Right renal pelvis (tissue), 4 donors: Measurements from ENCODE around the gene CACTIN. TPM values are rescaled to one million over a fixed set of nuclear protein-coding genes. Genes with fewer than 3 reads are reported as not detected.
"Not testable (repeated sequence)": the region's sequence is repeated elsewhere in the genome, so short reads cannot be mapped to it uniquely, and the experiment has no call there.

ENCODE experiments used
- DNase-seq, 4 donors: peaks; one replicate each; pipeline ENCODE4 v3.0.0-alpha.2; 2013; ENCODE audit warnings: low read depth in 4 of 4, low spot score in 3 of 4, missing footprints in 1 of 4
- polyA plus RNA-seq, 4 donors: library from polyadenylated mRNA; unstranded; fragments of 120-200 nt; gene quantifications; one replicate each; pipeline ENCODE4 v1.2.1, GENCODE V29; 2013; ENCODE audit not compliant: insufficient read length in 4 of 4

CACTIN gene
- polyA plus RNA-seq, 4 donors, result 19.7 to 30.8 (median 21.0) TPM

DNA sequence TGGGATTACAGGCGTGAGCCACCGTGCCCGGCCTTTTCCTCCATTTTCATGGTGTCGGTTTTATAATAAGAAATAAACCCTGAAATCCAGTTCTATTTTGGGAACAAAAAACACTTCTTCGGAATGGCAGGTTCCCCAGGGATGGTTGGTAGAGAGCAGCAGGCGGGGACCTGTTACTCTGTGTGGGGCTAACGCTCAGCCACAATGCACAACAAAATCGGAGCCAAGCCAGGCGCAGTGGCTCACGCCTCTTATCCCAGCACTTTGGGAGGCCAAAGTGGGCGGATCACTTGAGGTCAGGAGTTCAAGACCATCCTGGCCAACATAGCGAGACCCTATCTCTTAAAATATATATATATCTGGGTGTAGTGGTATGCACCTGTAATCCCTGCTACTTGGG is 25.6 kb downstream of the CACTIN start:
- no peak for DNase-seq

DNA sequence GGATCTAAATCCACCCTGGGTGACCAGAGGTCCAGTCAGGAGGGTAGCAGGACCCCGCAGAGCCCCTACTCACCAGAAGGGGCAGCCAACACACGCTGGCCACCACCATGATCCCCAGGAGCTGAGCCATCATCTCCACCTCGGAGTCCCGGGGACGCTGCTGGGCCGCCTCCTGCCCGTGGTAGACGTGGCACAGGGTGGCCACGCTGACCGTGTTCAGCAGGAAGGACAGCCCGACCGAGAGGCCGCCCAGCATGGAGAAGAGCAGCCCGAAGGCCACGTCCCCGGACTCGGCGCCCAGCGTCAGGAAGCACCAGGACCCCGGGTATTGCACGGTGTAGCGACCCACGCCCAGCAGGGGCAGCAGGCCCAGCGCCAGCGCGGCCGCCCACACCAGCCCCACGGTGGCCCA is 26.8 kb downstream of the CACTIN start:
- DNase-seq, result no peak

DNA sequence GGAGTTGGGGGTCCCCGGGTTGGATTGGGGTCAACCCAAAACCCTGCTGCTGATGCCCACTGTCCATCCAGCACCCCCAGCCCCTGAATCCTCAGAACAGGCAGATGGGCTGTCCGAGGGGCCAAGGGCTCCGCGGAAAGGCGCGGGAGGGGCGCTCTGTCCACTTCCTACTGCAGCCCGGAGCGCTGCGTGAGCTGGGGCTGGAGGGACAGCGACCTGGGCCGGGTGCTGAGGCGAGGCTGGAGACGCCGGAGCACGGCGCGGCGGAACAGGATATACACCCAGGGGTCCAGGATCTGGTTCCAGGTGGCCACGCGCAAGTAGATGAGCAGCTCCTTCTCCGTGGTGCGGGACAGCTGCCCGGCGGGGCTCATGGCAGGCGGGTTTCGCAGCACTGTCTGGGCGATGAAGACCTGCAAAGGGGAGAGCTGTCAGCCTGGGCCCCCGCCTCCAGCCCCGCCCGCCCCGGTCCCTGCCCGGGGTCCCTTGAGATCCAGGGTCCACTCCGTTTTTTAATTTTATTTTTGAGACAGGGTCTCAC is 31.0 kb downstream of the CACTIN start:
- DNase-seq, result no peak

DNA sequence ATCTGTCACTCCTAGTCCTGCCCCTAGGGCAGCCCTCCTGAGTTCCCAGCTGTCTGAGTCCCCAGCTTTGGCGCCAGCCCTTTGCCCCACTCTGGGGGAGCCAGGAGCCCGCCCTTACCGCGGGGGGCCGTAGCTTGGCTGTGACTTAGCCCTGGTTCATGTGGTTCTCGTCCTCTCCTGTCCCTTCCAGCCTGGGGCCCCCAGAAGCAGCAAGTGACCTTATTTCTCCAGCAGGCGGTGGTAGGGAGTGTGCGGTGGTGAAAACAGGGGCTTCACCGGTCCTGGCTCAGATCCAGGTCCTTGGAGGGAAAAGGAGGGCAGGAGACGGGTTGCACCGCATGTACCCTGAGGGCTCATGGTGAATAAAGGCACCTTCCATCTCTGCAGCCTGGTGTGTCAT is 33.4 kb downstream of the CACTIN start:
- no peak for DNase-seq

DNA sequence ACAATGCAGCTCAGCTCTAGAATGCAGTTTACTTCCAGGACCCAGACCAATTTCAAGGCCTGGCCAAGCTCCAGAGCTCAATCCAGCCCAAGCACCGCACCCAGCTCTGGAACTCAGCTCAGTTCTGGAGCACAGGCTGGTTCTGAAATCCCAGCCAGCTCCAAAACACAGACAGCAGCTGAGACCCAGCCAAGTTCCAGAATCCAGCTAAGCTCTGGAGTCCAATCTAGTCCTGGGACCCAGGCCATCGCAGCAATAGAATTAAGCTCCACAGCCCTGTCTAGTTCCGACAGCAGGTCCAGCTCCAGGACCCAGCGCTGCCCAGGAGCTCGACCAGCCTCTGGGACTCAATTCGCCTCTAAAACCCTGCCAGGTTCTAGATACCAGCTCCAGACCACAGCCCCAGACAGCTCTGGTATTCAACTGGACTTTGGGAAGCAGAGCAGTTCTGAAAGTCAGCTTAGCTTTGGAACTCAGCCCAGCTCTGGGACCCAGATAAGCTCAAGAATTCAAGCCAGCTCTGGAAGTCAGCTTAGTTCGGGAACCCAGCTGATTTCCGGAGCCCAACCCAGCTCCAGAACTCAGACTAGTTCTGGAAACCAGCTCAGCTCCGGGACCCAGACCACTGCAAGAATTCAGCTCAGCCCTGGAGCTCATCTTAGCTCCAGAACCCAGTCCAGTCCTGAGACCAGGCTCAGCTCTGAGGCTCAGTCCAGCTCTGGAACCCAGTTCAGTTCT is 34.5 kb downstream of the CACTIN start:
- no peak for DNase-seq

DNA sequence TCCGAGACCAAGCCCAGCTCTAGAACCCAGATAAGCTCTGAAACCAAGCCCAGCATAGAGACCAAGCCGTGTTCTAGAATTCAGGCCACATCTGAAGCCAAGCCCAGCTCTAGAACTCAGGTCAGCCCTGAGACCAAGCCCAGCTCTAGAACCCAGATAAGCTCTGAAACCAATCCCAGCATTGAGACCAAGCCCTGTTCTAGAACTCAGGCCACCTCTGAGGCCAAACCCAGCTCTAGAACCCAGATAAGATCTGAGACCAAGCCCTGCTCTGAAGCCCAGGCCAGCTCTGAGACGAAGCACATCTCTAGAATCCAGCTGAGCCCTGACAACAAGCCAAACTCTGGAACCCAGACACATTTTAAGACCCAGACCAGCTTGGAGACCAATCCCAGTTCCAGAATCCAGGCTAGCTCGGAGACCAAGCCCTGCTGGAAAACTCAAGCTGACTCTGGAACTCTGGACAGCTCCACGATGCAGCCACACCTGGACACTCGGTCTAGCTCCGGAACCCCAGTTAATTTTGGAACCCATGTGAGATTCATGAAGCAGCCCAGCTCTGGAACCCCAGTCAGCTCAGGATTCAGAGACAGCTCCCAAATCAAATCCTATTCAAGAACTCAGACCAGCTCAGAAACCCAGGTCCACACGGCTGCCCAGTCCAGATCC is 35.5 kb downstream of the CACTIN start:
- no peak for DNase-seq

DNA sequence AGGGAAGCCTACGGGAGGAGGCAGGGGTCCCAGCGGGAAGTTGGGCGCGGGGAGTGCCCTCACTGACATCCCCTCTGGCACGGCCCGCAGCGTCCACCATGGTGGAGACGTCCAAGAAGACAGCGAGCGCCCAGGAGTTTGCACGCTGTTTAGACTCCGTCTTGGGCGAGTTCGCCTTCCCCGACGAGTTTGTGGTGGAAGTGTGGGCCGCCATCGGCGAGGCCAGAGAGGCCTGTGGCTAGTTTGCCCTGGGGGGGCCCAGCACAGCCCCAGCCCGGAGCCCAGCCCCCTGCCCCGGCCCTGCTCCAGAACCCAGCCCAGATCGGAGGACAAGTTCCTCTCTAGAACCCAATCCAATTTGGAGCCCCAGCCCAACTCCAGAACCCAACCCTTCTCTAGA is 36.6 kb downstream of the CACTIN start:
- no peak for DNase-seq

DNA sequence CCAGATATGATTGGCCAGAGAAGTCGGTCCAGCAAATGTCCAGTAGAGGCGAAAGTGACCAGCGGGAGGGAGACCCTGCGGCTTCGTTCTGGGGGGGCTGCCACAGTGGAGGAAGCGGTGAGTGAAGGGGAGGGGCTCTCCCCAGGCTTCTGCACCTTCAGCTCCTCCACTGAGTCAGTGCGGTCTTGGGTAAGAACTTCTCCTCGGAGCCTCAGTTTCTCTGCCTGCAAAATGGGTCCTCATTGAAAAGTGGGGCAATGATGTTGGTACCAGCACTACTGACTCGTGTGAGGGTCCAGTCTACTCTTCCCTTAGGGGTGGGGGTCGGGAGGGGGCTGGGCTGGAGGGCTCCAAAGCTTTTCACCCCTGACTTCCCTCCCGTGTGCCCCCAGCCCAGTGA is 37.2 kb downstream of the CACTIN start:
- no peak for DNase-seq

DNA sequence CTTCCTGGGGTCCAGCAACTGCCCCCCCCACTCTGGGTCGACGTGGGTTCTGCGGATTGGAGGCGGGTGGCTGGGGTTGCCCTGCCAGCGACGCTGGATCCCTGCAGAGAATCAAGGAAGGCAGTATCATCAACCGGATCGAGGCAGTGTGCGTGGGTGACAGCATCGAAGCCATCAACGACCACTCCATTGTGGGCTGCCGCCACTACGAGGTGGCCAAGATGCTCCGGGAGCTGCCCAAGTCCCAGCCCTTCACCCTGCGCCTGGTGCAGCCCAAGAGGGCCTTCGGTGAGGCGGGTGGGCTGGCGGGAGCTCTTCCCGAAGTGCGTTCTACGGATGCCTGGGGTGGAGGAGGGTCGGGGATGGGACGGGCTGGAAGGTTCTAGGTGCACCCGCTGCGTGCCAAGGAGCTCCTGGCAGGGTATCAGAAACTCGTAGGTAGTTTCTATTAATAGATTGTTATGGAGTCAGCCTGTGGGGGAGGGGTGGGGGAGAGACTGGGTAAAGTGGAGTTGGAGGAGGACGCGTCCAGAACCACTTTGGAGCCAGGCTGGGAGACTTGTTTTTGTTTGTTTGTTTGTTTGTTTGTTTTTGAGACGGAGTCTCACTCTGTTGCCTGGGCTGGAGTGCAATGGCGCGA is 39.8 kb downstream of the CACTIN start:
- no peak for DNase-seq

DNA sequence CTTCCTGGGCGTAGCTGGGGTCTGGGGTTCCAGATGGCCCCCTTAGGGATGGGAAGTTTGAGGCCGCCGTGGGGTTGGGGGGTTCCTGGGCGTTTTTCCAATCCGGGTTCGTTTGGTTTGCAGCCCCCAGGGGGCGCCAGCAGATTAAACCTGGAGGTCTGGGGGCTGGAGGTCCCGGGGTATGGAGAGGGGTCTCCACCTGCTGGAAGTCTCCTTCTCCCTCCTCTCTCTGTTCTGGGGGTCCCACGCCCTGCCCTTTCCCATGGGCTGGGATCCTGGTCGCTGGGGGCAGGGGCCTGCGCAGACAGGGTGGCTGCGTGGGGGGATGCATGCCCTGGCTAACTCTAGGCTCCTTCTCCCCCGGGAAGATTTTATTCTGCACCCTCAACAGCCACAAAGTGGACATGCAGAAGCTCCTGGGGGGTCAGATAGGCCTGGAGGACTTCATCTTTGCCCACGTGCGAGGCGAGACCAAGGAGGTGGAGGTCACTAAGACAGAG is 40.4 kb downstream of the CACTIN start:
- DNase-seq, result no peak

DNA sequence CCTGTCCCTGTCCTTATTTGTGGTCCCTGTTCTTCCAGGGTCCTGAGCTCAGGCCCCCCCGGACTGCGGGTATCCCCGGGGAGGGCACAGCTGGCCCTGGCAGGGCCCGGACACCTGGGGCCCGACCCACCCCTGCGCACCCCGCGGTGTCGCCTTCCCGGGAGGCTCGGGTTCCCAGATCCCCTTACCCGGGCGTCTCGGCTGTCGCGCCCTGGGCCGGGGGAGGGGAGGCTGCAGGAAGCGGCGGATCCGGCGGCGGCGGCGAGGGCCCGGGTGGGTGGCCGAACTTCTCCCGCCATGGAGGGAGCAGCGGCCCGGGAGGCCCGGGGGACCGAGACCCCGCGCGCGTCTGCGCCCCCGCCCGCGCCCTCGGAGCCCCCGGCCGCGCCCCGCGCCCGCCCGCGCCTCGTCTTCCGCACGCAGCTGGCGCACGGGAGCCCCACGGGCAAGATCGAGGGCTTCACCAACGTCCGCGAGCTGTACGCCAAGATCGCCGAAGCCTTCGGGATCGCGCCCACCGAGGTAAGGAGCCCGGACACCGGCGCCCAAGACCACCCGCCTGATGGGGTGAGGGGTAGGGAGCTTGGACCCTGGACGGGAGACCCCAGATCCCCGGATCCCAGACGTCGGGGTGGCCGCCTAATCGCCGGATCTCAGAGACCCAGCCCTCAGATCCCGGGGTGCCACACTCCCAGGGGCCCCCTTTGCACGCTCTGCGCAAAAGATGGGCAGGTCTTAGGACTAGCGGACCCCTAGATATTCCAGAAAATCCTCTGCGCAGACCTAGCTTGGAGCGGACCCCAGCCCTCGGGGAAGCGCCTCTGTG is 41.1 kb downstream of the CACTIN start, which contains the start of gene GIPC3:
GIPC3 (plus strand) TSS at position 178 of the 826 bp plus-strand sequence; CDS start at position 298, 120 bp downstream.
- DNase-seq, result no peak

DNA sequence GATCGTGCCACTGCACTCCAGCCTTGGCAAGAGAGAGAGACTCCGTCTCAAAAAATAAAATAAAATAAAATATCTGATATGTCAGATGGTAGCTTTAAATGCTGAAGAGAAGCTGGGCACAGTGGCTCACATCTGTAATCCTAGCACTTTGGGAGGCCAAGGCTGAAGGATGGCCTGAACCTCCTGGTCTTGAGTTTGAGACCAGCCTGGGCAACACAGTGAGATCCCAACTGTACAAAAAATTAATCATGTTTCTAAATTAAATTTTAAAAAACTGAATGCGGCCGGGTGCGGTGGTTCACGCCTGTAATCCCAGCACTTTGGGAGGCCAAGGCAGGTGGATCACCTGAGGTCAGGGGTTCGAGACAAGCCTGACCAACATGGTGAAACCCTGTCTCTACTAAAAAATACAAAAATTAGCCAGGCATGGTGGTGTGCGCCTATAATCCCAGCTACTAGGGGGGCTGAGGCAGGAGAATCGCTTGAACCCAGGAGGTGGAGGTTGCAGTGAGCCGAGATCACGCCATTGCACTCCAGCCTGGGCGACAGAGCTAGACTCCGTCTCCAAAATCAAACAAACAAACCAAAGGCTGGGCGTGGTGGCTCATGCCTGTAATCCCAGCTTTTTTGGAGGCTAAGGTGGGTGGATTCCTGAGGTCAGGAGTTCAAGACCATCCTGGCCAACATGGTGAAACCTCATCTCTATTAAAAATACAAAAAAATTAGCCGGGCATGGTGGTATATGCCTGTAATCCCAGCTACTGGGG is 42.4 kb downstream of the CACTIN start:
- DNase-seq, result not testable (repeated sequence)

DNA sequence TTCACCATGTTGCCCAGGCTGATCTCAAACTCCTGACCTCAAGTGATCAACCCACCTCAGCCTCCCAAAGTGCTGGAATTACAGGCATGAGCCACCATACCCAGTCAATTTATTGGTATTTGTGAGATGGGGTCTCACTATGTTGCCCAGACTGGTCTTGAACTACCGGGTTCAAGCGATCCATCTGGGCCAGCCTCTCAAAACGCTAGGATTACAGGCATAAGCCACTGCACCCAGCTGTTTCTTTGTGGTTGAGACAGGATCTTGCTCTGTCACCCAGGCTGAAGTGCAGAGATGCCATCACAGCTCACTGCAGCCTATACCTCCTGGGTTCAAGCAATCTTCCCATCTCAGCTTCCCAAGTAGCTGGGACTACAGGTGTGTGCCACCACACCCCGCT is 44.8 kb downstream of the CACTIN start:
- not testable (repeated sequence) for DNase-seq

DNA sequence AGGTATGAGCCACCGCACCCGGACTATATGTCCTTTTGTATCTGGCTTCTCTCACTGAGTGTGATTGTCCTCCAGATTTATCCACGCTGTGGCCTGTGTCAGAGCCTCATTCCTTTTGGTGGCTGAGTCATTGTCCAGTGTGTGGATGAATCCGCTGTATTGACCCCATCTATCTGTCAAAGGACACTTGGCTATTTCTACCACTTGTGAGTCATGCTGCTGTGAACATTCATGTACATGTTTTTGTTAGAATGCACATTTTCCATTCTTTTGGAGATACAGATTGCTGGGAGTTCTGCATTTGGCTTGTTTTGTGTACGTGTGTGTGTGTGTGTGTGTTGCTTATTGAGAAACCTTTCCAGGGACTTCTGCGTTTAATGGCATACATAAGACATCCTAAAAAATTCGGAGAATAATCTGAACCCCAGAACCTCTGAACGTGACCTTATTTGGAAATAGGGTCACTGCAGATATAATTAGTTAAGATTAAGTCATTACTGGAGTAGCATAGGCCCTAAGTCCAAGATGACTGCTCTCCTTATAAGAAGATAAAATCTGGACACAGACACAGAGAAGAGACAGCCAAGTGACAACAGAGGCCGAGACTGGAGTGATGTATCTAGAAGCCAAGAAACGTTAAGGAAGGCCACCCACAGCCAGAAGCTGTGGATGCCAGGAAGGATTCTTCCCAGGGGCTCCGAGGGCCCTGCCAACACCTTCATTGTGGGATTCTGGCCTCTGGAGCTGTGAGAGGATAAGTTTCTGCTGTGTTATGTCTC is 46.2 kb downstream of the CACTIN start:
- no peak for DNase-seq

DNA sequence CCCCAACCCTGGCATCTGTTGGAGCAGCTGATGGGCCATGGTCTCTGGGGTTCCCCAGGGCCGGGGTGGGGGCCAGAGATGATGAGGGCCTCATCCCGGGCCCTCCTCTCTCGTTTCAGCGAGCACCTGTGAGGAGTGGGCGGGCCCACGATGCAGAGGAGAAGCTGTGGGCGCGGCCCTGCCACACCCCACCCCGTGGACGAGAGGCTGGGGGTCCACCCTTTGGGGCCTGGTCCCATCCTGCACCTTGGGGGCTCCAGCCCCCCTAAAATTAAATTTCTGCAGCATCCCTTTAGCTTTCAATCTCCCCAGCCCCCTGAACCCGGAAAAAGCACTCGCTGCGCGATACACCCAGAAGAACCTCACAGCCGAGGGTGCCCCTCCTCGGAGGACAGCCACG is 48.2 kb downstream of the CACTIN start:
- DNase-seq, result no peak

DNA sequence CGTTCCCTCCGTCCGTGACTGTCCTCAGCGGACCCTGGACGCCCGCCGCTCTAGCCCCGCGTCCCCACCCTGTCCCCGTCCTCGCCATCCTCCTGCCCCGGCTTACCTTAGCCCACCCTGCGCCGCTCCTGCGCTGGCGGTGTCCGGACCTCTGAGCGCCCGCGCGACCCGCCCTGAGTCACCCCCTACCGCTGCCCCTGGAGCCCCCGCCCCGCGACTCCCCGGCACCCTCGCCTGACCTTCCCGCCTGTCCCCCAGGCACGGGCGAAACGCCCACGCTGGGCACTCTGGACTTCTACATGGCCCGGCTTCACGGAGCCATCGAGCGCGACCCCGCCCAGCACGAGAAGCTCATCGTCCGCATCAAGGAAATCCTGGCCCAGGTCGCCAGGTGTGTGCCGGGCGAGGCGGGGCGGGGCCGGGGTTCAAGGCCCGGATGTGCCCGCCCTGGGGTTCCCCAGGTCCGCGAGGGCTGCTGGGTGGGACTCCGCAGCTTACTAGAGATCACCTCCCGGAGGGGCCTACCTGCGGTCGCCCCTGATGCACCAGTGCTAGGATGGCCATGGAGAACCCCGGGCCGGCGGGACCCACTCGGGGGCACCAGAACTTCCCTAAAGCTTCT is 48.8 kb downstream of the CACTIN start:
- no peak for DNase-seq

DNA sequence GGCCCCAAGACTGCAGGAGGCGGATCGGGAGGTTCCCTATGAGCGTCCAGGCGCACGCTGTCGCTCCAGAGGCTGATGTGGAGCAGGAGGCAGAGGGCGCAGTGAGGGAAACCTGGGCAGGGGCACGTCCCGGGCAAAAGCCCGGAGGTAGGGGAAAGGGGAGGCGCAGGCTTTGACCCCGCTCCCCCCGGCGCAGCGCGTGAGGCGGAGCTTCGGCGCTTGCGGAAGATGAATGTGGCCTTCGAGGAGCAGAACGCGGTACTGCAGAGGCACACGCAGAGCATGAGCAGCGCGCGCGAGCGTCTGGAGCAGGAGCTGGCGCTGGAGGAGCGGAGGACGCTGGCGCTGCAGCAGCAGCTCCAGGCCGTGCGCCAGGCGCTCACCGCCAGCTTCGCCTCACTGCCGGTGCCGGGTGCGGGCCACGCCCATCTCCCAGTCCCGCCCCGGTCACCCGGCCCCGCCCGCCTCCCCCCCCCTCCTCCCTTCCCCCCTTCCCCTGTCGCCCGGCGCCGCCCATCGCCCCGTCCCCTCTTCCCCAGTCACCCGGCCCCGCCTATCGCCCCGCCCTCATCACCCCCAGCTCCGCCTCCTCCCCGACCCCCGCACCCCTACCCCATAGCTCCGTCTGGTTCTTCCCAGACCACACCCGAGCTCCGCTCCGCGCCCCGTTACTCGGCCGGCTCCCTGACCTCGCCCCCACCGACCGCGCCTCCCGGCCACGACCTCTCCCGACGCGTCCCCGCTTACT is 49.7 kb downstream of the CACTIN start:
- no peak for DNase-seq
